Progenitor cell of endocrine pancreas (in vitro differentiated cells): ENCODE measurements around the gene SEC61G. TPM values are rescaled to one million over a fixed set of nuclear protein-coding genes. Genes with fewer than 3 reads are reported as not detected.

Source experiments
- DNase-seq: peaks from one replicate; pipeline ENCODE4 v3.0.0; 2021; ENCODE audit warnings: low spot score; ENCODE audit not compliant: unreplicated experiment
- H3K27ac Mint-ChIP-seq: 2 replicates; pipeline ENCODE4 v1.8.0; 2021; ENCODE audit warnings: mild to moderate bottlenecking, moderate library complexity, mixed read lengths
- H3K27me3 Mint-ChIP-seq: 2 replicates; pipeline ENCODE4 v1.8.0; 2021; ENCODE audit warnings: mixed read lengths
- H3K36me3 Mint-ChIP-seq: 2 replicates; pipeline ENCODE4 v1.8.0; 2022; ENCODE audit warnings: mixed read lengths; ENCODE audit not compliant: insufficient read depth
- H3K4me1 Mint-ChIP-seq: 2 replicates; pipeline ENCODE4 v1.8.0; 2021; ENCODE audit warnings: low read depth, mixed read lengths
- H3K4me3 Mint-ChIP-seq: 2 replicates; pipeline ENCODE4 v1.8.0; 2021; ENCODE audit warnings: low read depth, mild to moderate bottlenecking, moderate library complexity, mixed read lengths
- H3K9me3 Mint-ChIP-seq: 2 replicates; pipeline ENCODE4 v1.8.0; 2021; ENCODE audit warnings: low read depth, mixed read lengths
- total RNA-seq: library from RNA; stranded (reverse); gene quantifications from 2 replicates; pipeline ENCODE4 v1.2.1, GENCODE V29; 2021
- TF ChIP-seq, protein P1 (sequence below): fragments of 200-600 bp; sonication (generic); IDR thresholded peaks from one replicate; pipeline ENCODE4 v1.5.0; 2021; ENCODE audit warnings: antibody characterized with exemption, mild to moderate bottlenecking; ENCODE audit not compliant: unreplicated experiment

The SEC61G gene
- total RNA-seq, 1 donor from 2014 or later, result 110 TPM

DNA sequence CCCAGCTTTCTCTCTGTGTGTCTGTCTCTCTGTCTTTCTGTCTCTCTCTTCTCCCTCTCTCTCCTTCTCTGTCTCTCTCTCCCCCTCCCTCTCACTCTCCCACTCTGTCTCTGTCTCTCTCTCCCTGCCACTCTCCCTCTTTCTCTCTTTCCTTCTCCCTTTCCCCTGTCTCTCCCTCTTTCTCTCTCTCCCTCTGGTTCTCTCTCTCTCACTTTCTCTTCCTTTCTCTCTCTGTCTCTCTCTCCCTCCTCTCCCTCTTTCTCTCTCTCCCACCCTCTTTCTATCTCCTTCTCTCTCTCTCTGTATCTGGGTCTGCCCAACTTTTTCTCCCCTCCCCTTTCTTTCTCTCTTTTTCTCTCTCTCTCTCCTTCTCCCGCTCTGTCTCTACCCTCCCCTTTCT is 36.5 kb downstream of the SEC61G start:
- Mint-ChIP-seq H3K9me3 (peaks cover 7% of the 10 kb centered on the region), H3K36me3 (no peaks in the 10 kb centered on the region), H3K27me3 (peaks cover 12% of the 10 kb centered on the region), H3K4me1 (no peaks in the 10 kb centered on the region), H3K27ac (no peak overlapping the region), H3K4me3 (no peak overlapping the region)
- TF ChIP-seq, protein P1, sequence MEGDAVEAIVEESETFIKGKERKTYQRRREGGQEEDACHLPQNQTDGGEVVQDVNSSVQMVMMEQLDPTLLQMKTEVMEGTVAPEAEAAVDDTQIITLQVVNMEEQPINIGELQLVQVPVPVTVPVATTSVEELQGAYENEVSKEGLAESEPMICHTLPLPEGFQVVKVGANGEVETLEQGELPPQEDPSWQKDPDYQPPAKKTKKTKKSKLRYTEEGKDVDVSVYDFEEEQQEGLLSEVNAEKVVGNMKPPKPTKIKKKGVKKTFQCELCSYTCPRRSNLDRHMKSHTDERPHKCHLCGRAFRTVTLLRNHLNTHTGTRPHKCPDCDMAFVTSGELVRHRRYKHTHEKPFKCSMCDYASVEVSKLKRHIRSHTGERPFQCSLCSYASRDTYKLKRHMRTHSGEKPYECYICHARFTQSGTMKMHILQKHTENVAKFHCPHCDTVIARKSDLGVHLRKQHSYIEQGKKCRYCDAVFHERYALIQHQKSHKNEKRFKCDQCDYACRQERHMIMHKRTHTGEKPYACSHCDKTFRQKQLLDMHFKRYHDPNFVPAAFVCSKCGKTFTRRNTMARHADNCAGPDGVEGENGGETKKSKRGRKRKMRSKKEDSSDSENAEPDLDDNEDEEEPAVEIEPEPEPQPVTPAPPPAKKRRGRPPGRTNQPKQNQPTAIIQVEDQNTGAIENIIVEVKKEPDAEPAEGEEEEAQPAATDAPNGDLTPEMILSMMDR, result no peak
- DNase-seq, result no peak

DNA sequence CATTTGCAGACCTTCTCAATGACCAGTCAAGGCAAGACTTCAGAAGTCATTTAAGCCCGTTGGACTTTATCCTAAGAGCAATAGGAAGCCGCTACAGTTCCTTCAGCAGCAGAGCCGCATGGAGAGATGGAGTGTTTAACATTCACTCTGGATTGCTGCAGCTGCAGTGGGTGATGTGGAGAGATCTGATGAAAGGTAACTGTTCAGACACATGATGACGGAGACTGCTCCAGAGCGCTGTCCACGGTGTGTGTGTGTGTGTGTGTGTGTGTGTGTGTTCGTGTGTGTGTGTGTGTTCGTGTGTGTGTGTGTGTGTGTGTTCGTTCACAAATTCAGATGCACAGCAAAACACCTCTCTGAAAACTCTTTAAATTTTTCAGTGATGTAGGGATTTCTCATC is 37.0 kb downstream of the SEC61G start:
- H3K9me3 Mint-ChIP-seq, result peaks cover 9% of the 10 kb centered on the region
- TF ChIP-seq, protein P1, result no peak
- no peak overlapping the region for H3K27ac Mint-ChIP-seq
- H3K4me3 Mint-ChIP-seq, result no peak overlapping the region
- H3K4me1 Mint-ChIP-seq, result no peaks in the 10 kb centered on the region
- no peak for DNase-seq
- peaks cover 12% of the 10 kb centered on the region for H3K27me3 Mint-ChIP-seq
- H3K36me3 Mint-ChIP-seq, result no peaks in the 10 kb centered on the region

DNA sequence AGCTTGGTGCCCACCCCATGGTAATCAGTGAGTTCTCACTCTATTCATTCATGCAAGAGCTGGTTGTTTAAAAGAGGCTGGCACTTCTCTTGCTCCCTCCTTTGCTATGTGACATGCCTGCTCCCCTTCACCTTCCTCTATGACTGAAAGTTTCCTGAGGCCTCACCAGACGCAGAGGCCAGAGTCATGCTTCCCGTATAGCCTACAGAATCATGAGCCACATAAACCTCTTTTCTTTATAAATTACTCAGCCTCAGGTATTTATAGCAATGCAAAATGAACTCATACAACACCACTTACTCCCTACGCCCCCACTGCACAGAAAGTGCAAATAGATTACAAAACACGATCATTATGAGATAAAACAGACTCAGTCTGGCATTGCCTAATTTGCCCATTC is 39.0 kb downstream of the SEC61G start:
- no peaks in the 10 kb centered on the region for H3K36me3 Mint-ChIP-seq
- TF ChIP-seq, protein P1, result no peak

DNA sequence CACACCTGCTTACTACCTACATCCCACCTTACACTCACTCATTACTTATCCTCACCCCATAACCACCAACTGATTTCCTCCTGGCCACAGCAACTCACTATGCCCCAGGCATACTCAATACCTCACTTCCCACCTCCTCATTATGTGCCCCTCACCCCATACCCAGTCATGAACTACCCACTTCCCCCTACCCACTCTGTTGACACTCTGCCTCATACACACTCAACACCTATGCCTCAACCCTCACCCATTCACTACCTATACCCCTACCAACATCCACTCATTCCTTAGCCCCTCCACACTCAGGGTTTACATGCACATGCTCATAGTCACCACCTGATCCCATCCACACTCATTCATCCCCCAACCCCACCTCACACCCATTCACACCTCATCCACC is 39.6 kb downstream of the SEC61G start:
- Mint-ChIP-seq H3K27ac (no peak overlapping the region), H3K27me3 (peaks cover 12% of the 10 kb centered on the region), H3K4me3 (no peak overlapping the region), H3K9me3 (peaks cover 9% of the 10 kb centered on the region), H3K4me1 (no peaks in the 10 kb centered on the region), H3K36me3 (no peaks in the 10 kb centered on the region)
- no peak for DNase-seq
- TF ChIP-seq, protein P1, result no peak

More for the DNA sequence above, 39.0 kb downstream of the SEC61G start:
- no peak overlapping the region for H3K4me3 Mint-ChIP-seq
- H3K27ac Mint-ChIP-seq, result no peak overlapping the region
- peaks cover 12% of the 10 kb centered on the region for H3K27me3 Mint-ChIP-seq
- DNase-seq, result no peak
- H3K9me3 Mint-ChIP-seq, result peaks cover 9% of the 10 kb centered on the region
- H3K4me1 Mint-ChIP-seq, result no peaks in the 10 kb centered on the region

DNA sequence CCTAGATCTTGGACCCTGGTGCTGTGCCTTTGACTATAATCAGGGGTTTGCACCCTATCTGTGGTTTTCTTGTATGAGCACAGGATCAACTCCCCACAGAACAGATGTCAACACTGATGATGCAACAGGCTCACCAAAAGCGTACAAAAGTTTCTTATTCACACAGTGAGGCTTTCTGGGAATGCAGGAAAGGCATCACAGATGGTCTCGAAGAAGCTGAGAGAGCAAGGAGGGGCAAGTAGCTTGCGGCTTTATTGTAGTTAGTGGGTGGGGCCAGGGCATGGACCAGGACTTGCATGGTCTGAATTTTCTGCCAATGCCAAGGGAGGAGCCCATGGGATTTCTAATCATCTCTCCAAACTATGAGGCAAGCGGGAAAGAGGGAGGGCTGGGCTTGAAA is 46.2 kb downstream of the SEC61G start:
- TF ChIP-seq, protein P1, result no peak
- H3K27ac Mint-ChIP-seq, result no peak overlapping the region
- peaks cover 15% of the 10 kb centered on the region for H3K9me3 Mint-ChIP-seq
- H3K36me3 Mint-ChIP-seq, result peaks cover 2% of the 10 kb centered on the region
- no peak overlapping the region for H3K4me3 Mint-ChIP-seq
- no peaks in the 10 kb centered on the region for H3K27me3 Mint-ChIP-seq
- H3K4me1 Mint-ChIP-seq, result no peaks in the 10 kb centered on the region
- no peak for DNase-seq
